Body of pancreas (tissue), 4 donors: ENCODE results near the gene FAM98C.

Experiments
- POLR2A ChIP-seq, 3 donors: fragments of 450-650 bp; IDR thresholded peaks; one replicate each; pipeline ENCODE4 v1.6.1; 2016; ENCODE audit warnings: antibody characterized with exemption in 3 of 3, mild to moderate bottlenecking in 2 of 3
- TF ChIP-seq, protein P1 (sequence below), 7 experiments: fragments of 450-650 bp in 4 of 7; fragments of 200-600 bp in 3 of 7; sonication (generic) in 3 of 7; IDR thresholded peaks; one replicate each; pipeline ENCODE4 v1.5.1; 2016 to 2019; ENCODE audit warnings: antibody characterized with exemption in 7 of 7

DNA sequence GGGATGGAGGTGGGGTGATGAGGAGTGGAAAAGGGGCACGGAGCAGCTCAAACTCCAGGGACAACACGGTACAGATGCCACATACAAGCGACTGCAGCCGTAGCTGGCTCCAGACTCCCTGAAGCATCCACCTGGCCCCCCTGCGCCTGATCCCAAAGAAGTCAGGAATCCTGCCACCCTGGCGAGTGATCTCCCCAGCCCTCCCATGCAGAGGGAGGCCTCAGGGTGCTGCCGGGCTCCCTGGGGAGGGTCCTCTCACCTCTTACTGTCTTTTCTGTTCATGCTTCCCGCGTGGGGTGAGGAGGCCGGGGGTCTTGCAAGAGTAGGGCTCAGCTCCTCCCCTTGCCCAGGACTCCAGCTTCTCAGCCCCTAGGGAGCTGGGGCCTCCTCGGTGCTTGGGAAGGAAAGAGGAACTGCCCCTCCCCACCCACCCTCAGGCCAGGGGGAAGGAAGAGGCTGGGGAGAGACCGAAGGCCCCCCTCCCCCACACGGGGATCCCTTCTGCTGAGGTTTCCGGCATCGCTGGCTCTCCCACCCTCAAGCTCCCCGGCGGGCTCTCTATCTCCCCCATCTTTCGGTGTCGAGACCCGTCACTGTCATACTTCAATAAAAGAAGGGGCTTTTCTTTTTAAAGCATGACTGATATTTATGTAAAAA is 23.0 kb downstream of the FAM98C start, which contains the start of gene RASGRP4:
- TF ChIP-seq POLR2A (IDR thresholded peaks at IDR 0.05): no peak
- TF ChIP-seq, protein P1, sequence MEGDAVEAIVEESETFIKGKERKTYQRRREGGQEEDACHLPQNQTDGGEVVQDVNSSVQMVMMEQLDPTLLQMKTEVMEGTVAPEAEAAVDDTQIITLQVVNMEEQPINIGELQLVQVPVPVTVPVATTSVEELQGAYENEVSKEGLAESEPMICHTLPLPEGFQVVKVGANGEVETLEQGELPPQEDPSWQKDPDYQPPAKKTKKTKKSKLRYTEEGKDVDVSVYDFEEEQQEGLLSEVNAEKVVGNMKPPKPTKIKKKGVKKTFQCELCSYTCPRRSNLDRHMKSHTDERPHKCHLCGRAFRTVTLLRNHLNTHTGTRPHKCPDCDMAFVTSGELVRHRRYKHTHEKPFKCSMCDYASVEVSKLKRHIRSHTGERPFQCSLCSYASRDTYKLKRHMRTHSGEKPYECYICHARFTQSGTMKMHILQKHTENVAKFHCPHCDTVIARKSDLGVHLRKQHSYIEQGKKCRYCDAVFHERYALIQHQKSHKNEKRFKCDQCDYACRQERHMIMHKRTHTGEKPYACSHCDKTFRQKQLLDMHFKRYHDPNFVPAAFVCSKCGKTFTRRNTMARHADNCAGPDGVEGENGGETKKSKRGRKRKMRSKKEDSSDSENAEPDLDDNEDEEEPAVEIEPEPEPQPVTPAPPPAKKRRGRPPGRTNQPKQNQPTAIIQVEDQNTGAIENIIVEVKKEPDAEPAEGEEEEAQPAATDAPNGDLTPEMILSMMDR (IDR thresholded peaks at IDR 0.05): no peak
